HepG2 (cell line): Measurements from ENCODE around the gene CCRL2. TPM values are rescaled to one million over a fixed set of nuclear protein-coding genes. Genes with fewer than 3 reads are reported as not detected.
A peak's percentile ranks its signal among the peaks of the same experiment; 100 is the strongest.

Experiments
- ATAC-seq: fragments of 200-7000 bp; cut with Tn5 transposase; 3 replicates; pipeline ENCODE4 v1.9.1; 2020; ENCODE audit warnings: mild to moderate bottlenecking, moderate library complexity
- BruUV-seq: library from RNA; stranded (reverse); fragments of 400-500 nt; replicated peaks from 2 replicates; lab custom pipeline; 2021; lab: Mats Ljungman, UMichigan
- CTCF ChIA-PET: fragments of 300-600 bp; formaldehyde crosslinking; extraction: SDS; loops from one replicate; lab custom pipeline; 2021; ENCODE audit warnings: low total read pairs, inconsistent platforms, low intra/inter-chr PET ratio; lab: Yijun Ruan, JAX
- POLR2A ChIA-PET: fragments of 350-600 bp; sonication (Branson Sonifier 250); formaldehyde crosslinking; loops from one replicate; lab custom pipeline; 2020; ENCODE audit warnings: antibody characterized with exemption, inconsistent platforms; lab: Yijun Ruan, JAX
- DNase-seq: peaks from one replicate; pipeline ENCODE4 v3.0.0-alpha.2; 2015; ENCODE audit warnings: low spot score
- FAIRE-seq: peaks from 3 replicates; lab custom pipeline; 2011; peaks lifted over from hg19 to GRCh38; lab: Jason Lieb, UNC
- H2AFZ ChIP-seq: one replicate; pipeline ENCODE4 v1.6.1; 2011; ENCODE audit warnings: low read length, inconsistent platforms
- H3K27ac ChIP-seq: fragments of 300-600 bp; 3 replicates; pipeline ENCODE4 v1.8.0; 2011; ENCODE audit warnings: mixed run types, mild to moderate bottlenecking, mixed read lengths, low read length, inconsistent platforms; ENCODE audit not compliant: insufficient read depth; ENCODE audit errors: extremely low read length
- H3K27me3 ChIP-seq, 2 experiments: fragments of 200-600 bp in 1 of 2; 2 replicates in 1 of 2; 3 replicates in 1 of 2; pipeline versions ENCODE4 v1.6.0 to v1.8.0; 2011; ENCODE audit warnings: low read length in 2 of 2, mild to moderate bottlenecking in 2 of 2, moderate library complexity in 2 of 2, inconsistent platforms in 1 of 2; ENCODE audit not compliant: insufficient read depth in 2 of 2, control insufficient read depth in 1 of 2
- H3K36me3 ChIP-seq, 2 experiments: fragments of 200-600 bp in 1 of 2; replicated peaks in 1 of 2; 2 replicates in 1 of 2; 3 replicates in 1 of 2; pipeline versions ENCODE4 v1.5.1 to v1.8.0; 2011; ENCODE audit warnings: low read length in 2 of 2, inconsistent platforms in 1 of 2; ENCODE audit not compliant: insufficient read depth in 2 of 2, control insufficient read depth in 1 of 2
- H3K4me1 ChIP-seq: 2 replicates; pipeline ENCODE4 v1.5.1; 2012; ENCODE audit warnings: low read length, inconsistent platforms; ENCODE audit not compliant: insufficient read depth
- H3K4me2 ChIP-seq: 2 replicates; pipeline ENCODE4 v1.6.0; 2011; ENCODE audit warnings: low read depth, low read length, inconsistent platforms
- H3K4me3 ChIP-seq, 3 experiments: fragments of 200-600 bp in 1 of 3; sonication (generic), shearing (Covaris generic) in 1 of 3; replicated peaks in 1 of 3; 2 replicates each; pipeline ENCODE4 v1.5.1; 2011 to 2016; ENCODE audit warnings: low read length in 3 of 3, inconsistent platforms in 2 of 3, low read depth in 2 of 3, mild to moderate bottlenecking in 2 of 3, control low read depth in 1 of 3, mixed read lengths in 1 of 3; ENCODE audit not compliant: insufficient read depth in 1 of 3
- H3K79me2 ChIP-seq: one replicate; pipeline ENCODE4 v1.6.1; 2011; ENCODE audit warnings: low read length, inconsistent platforms; ENCODE audit not compliant: insufficient read depth
- H3K9ac ChIP-seq: 2 replicates; pipeline ENCODE4 v1.6.0; 2011; ENCODE audit warnings: mild to moderate bottlenecking, low read depth, low read length, inconsistent platforms; ENCODE audit not compliant: insufficient read depth
- H3K9me3 ChIP-seq: 2 replicates; pipeline ENCODE4 v1.5.1; 2012; ENCODE audit warnings: mild to moderate bottlenecking, low read length
- H4K20me1 ChIP-seq: 2 replicates; pipeline ENCODE4 v1.6.0; 2011; ENCODE audit warnings: inconsistent platforms, mild to moderate bottlenecking, low read length, moderate library complexity; ENCODE audit not compliant: insufficient read depth
- FOSL2 ChIP-seq: sonication (generic); formaldehyde crosslinking; IDR thresholded peaks from 2 replicates; pipeline ENCODE4 v1.4.0; 2020; ENCODE audit warnings: missing genetic modification reagents
- HINFP ChIP-seq: sonication (generic); formaldehyde crosslinking; IDR thresholded peaks from 2 replicates; pipeline ENCODE4 v1.4.0; 2020; ENCODE audit warnings: low read depth, mild to moderate bottlenecking, missing genetic modification reagents
- ZNF276 ChIP-seq: sonication (generic); formaldehyde crosslinking; IDR thresholded peaks from 2 replicates; pipeline ENCODE4 v1.4.0; 2020; ENCODE audit warnings: mild to moderate bottlenecking, low read depth, missing genetic modification reagents
- ZNF740 ChIP-seq: sonication (generic); formaldehyde crosslinking; IDR thresholded peaks from 2 replicates; pipeline ENCODE4 v1.4.0; 2020; ENCODE audit warnings: missing genetic modification reagents
- WGBS: methylation state at CpG from one replicate; pipeline ENCODE4 v1.1.6; 2017; ENCODE audit warnings: low lambda C conversion rate; 5-methylcytosine and 5-hydroxymethylcytosine counted together
- in situ Hi-C: cut with HindIII; loops from 2 replicates; pipeline ENCODE4 v1.10.0; 2017; ENCODE audit warnings: low pct_unique_long_range_greater_than_20kb; ENCODE audit not compliant: extremely low pct_ligation_motif_present
- intact Hi-C: fragments of 100-400 bp; cut with micrococcal nuclease; formaldehyde crosslinking; loops from one replicate; pipeline ENCODE4 v1.10.0; 2022; ENCODE audit not compliant: unreplicated experiment
- polyA plus RNA-seq, 8 experiments: library from polyadenylated mRNA; depleted of rRNA in 3 of 8; stranded (reverse) in 7 of 8; unstranded in 1 of 8; fragments of >200 nt; fragmentation: Illumina TruSeq in 4 of 8; extraction: Trizol in 4 of 8; gene quantifications; 2 replicates each; pipeline versions ENCODE4 v1.2.1 to v1.2.3, GENCODE V29; 2011 to 2016; ENCODE audit warnings: low read depth in 4 of 8, missing spikeins in 1 of 8, mixed read lengths in 1 of 8; ENCODE audit not compliant: insufficient read depth in 1 of 8
- total RNA-seq, 5 experiments: library from RNA; depleted of rRNA; stranded (reverse); fragments of >200 nt; fragmentation: Illumina TruSeq; extraction: Trizol; gene quantifications; 2 replicates each; pipeline ENCODE4 v1.2.3, GENCODE V29; 2016; ENCODE audit warnings: low read depth in 1 of 5
- TF ChIP-seq, protein P1 (sequence below): sonication (generic); formaldehyde crosslinking; IDR thresholded peaks from 2 replicates; pipeline ENCODE4 v1.4.0; 2020; ENCODE audit warnings: missing genetic modification reagents

CCRL2 gene
- total and polyA plus RNA-seq, 2 of the 13 experiments (the other 11 are each of a cell fraction or from before 2014, with no cell fraction given) = not detected

GRCh38 chr3:46386205-46386604 lies 20.9 kb upstream of the CCRL2 start:
- POLR2A ChIA-PET = no interaction called here

More at GRCh38 chr3:46386205-46386604, 20.9 kb upstream of the CCRL2 start:
- H3K9me3 ChIP-seq = no peaks in the 10 kb centered on the region
- DNase-seq = no peak
- WGBS = under 1% methylated on average over 4 of the region's 4 CpGs
- H3K27ac ChIP-seq = no peak overlapping the region
- H3K79me2 ChIP-seq = no peaks in the 10 kb centered on the region
- ATAC-seq = no peak; the same call in 2 of the 3 replicates
- H2AFZ ChIP-seq = no peak overlapping the region
- TF ChIP-seq FOSL2 (CRISPR knock-in tag) (0 out of 2 replicates have a peak, but pooled peaks have one; percentile 19), ZNF276 (CRISPR knock-in tag) (no peak), ZNF740 (no peak), HINFP (no peak)
- TF ChIP-seq, protein P1, sequence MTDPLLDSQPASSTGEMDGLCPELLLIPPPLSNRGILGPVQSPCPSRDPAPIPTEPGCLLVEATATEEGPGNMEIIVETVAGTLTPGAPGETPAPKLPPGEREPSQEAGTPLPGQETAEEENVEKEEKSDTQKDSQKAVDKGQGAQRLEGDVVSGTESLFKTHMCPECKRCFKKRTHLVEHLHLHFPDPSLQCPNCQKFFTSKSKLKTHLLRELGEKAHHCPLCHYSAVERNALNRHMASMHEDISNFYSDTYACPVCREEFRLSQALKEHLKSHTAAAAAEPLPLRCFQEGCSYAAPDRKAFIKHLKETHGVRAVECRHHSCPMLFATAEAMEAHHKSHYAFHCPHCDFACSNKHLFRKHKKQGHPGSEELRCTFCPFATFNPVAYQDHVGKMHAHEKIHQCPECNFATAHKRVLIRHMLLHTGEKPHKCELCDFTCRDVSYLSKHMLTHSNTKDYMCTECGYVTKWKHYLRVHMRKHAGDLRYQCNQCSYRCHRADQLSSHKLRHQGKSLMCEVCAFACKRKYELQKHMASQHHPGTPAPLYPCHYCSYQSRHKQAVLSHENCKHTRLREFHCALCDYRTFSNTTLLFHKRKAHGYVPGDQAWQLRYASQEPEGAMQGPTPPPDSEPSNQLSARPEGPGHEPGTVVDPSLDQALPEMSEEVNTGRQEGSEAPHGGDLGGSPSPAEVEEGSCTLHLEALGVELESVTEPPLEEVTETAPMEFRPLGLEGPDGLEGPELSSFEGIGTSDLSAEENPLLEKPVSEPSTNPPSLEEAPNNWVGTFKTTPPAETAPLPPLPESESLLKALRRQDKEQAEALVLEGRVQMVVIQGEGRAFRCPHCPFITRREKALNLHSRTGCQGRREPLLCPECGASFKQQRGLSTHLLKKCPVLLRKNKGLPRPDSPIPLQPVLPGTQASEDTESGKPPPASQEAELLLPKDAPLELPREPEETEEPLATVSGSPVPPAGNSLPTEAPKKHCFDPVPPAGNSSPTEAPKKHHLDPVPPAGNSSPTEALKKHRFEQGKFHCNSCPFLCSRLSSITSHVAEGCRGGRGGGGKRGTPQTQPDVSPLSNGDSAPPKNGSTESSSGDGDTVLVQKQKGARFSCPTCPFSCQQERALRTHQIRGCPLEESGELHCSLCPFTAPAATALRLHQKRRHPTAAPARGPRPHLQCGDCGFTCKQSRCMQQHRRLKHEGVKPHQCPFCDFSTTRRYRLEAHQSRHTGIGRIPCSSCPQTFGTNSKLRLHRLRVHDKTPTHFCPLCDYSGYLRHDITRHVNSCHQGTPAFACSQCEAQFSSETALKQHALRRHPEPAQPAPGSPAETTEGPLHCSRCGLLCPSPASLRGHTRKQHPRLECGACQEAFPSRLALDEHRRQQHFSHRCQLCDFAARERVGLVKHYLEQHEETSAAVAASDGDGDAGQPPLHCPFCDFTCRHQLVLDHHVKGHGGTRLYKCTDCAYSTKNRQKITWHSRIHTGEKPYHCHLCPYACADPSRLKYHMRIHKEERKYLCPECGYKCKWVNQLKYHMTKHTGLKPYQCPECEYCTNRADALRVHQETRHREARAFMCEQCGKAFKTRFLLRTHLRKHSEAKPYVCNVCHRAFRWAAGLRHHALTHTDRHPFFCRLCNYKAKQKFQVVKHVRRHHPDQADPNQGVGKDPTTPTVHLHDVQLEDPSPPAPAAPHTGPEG (CRISPR knock-in tag) = no peak
- no peak overlapping the region for H3K9ac ChIP-seq
- intact Hi-C loops = no loop called here
- H3K27me3 ChIP-seq = peaks cover 1 to 12% of the 10 kb centered on the region in 2 experiments; a peak in 1 of 5 replicates
- H3K36me3 ChIP-seq = no peaks in the 10 kb centered on the region
- no TSS peak for BruUV-seq
- no peak for FAIRE-seq
- no peak overlapping the region for H3K4me3 ChIP-seq
- CTCF ChIA-PET = no interaction called here
- no peaks in the 10 kb centered on the region for H4K20me1 ChIP-seq
- in situ Hi-C loops = no loop called here
- H3K4me2 ChIP-seq = no peak overlapping the region
- no peaks in the 10 kb centered on the region for H3K4me1 ChIP-seq
